ENCODE measurements around the gene BOK.
A peak's percentile ranks its signal among the peaks of the same experiment; 100 is the strongest.

Gene BOK

DNA sequence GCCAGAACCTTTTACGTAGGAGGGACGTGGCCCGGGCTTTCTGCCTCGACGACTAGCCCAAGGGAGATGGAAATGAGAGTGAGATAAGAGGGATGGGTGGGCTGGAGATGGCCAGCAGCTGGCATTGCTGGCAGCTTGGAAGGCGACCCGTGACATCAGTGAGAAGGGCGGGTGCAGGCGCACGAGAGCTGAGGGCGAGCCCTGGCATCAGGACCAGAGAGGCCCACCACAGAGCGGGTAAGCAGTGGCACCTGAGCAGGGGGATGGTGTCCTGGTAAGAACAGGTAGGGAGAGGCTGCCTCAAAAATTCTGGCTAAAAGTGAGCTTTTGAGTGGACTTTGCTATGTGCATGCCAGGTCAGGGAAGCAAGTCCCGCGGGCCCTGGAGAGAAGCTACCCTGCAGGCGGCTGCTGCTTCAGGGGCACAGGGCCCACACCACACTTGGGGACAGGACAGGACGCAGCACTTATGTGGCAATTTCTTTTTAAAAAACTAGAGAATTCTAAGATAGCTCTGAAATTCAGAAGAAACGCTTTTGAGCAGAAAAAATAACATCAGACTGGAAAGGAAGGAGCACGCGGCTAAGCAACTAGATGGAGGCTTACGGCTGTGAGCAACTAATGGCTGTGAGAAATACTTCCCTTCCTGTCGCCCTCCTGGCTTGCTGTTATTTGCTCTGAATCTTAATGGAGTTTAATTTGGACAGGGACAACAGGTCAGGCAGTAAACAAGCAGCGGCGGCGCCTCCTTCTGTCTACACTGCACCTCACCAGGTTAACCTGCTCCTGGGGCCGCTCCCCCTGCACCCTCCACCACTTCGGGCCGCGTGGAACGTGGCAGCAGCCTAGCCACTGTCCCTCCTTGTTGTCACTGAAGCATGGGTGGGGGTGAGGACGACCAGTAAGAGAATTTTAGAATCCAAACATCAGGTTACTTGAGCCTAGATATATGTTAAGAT lies 57.9 kb downstream of the BOK start:
- Mint-ChIP-seq H3K36me3 (ENCODE audit: low read depth) (peaks cover 31% of the 10 kb centered on the region), H3K27ac (peak overlapping the region; percentile 7), H3K4me3 (no peak overlapping the region), H3K4me1 (peaks cover 60% of the 10 kb centered on the region), H3K27me3 (ENCODE audit: low read depth, poor library complexity) (peaks cover 7% of the 10 kb centered on the region), H3K9me3 (peaks cover 11% of the 10 kb centered on the region)
- no peak for TF ChIP-seq CTCF (IDR thresholded peaks at IDR 0.05)
- DNase-seq, result no peak

DNA sequence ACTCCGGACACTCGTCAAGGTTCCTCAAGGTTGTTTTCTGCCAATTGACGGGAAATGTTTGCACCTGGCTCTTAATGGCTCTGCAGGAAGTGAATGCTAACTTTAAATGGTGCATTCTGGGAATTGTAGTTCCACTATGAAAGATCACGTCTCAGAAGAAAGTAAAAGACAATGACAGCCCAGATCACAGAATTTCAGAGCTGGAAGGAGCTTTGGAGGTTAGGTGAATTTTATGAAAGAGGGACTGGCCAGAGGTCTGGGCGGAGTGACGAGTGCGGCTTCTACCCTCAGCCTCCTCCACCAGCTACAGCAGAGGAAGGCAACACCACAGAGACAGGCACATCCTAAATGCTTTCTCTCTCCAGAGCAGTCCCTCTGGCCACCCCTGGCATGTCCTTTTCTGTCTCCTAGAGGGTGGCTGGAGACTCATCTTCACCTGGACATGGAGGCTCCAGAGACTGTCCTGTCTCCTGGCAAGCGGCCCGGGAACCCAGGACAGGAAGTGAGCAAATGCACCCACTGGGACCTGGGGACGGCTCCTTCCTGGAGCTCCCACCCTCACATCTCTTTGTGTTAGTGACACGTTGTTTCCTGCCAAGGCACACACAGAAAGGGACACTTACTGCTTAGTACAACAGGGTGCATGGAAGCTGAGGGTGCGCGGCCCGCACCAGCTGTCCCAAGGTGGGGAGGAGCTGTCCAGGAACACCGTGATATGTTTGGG lies 59.0 kb downstream of the BOK start:
- H3K27ac Mint-ChIP-seq, result peak overlapping the region; percentile 32
- H3K27me3 Mint-ChIP-seq (ENCODE audit: low read depth, poor library complexity), result peaks cover 4% of the 10 kb centered on the region
- H3K4me1 Mint-ChIP-seq, result peaks cover 50% of the 10 kb centered on the region
- TF ChIP-seq CTCF (IDR thresholded peaks at IDR 0.05), result no peak
- H3K36me3 Mint-ChIP-seq (ENCODE audit: low read depth), result peaks cover 42% of the 10 kb centered on the region
- no peak for DNase-seq
- H3K4me3 Mint-ChIP-seq, result peak overlapping the region; percentile 49
- peaks cover 16% of the 10 kb centered on the region for H3K9me3 Mint-ChIP-seq

DNA sequence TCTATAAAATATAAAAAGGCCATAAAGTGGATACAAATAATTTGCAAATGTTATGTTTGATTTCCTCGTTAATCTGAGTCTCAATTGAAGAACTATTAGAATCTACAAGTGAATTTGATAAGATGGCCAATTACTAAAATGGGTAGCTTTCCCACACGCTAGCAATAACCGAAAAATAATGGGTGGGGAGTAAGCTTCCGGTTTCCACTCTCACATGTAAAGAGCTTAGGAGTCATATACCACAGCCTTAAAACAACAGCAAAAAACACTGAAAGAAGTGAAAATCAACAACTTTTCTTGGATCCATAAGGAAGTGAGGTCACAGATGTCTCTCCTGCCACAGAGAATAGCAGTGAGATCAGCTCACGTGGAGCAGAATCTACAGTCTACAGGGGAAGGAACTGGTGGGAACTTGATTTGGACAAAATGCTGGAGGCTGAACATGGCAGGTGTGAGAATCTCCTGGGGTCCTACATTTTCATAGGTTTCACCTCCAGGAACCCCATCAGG lies 59.8 kb downstream of the BOK start:
- H3K4me3 Mint-ChIP-seq, result no peak overlapping the region
- DNase-seq, result no peak
- H3K9me3 Mint-ChIP-seq, result peaks cover 16% of the 10 kb centered on the region
- H3K4me1 Mint-ChIP-seq, result peaks cover 42% of the 10 kb centered on the region
- H3K27me3 Mint-ChIP-seq (ENCODE audit: low read depth, poor library complexity), result peaks cover 4% of the 10 kb centered on the region
- peak overlapping the region; percentile 94 for H3K27ac Mint-ChIP-seq
- TF ChIP-seq CTCF (IDR thresholded peaks at IDR 0.05), result no peak
- H3K36me3 Mint-ChIP-seq (ENCODE audit: low read depth), result peaks cover 40% of the 10 kb centered on the region

DNA sequence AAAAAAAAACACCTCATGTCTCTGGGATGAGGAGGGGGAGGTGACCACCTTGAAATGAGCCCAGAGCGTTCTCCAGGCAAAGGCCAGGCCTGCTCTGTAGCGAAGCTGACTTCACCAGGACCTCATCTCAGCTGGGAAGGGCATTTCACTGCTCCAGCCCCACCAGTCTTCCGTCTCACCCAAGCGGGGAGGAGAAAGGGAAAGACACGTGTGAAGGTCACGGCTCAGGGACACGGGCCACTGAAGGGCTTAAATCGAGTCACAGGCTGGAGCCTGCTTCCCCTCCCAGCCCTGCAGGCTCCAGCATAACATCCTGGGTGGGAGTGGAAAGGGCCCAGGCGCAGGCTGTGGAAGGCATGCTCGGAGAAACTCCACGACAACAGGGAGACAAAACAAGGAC lies 60.3 kb downstream of the BOK start:
- Mint-ChIP-seq H3K4me3 (no peak overlapping the region), H3K9me3 (peaks cover 16% of the 10 kb centered on the region), H3K4me1 (peaks cover 39% of the 10 kb centered on the region), H3K36me3 (ENCODE audit: low read depth) (peaks cover 43% of the 10 kb centered on the region), H3K27ac (peak overlapping the region; percentile 83), H3K27me3 (ENCODE audit: low read depth, poor library complexity) (peaks cover 4% of the 10 kb centered on the region)
- no peak for TF ChIP-seq CTCF (IDR thresholded peaks at IDR 0.05)
- no peak for DNase-seq

- peaks cover 34% of the 10 kb centered on the region for H3K4me1 Mint-ChIP-seq
- peaks cover 48% of the 10 kb centered on the region for H3K36me3 Mint-ChIP-seq (ENCODE audit: low read depth)
- H3K27me3 Mint-ChIP-seq (ENCODE audit: low read depth, poor library complexity), result peaks cover 4% of the 10 kb centered on the region
- DNase-seq, result no peak
- no peak for TF ChIP-seq CTCF (IDR thresholded peaks at IDR 0.05)
- H3K9me3 Mint-ChIP-seq, result peaks cover 16% of the 10 kb centered on the region
- no peak overlapping the region for H3K4me3 Mint-ChIP-seq
- H3K27ac Mint-ChIP-seq, result no peak overlapping the region
Observed at GRCh38 chr2:241619597-241620418, 61.3 kb downstream of the BOK start.
